IMR-90 (cell line): ENCODE measurements around the gene TOM1L1. TPM values are rescaled to one million over a fixed set of nuclear protein-coding genes. Genes with fewer than 3 reads are reported as not detected.

Experiments used
- ATAC-seq: fragments of 200-7000 bp; cut with Tn5 transposase; 2 replicates; pipeline ENCODE4 v1.9.1; 2020; ENCODE audit warnings: low read depth, mild to moderate bottlenecking, moderate library complexity
- BruUV-seq: library from RNA; stranded (reverse); fragments of 400-500 nt; replicated peaks from 2 replicates; lab custom pipeline; 2021; lab: Mats Ljungman, UMichigan
- CTCF ChIA-PET: fragments of 300-600 bp; formaldehyde crosslinking; extraction: SDS; loops from one replicate; lab custom pipeline; 2021; ENCODE audit warnings: antibody characterized with exemption; lab: Yijun Ruan, JAX
- POLR2A ChIA-PET: fragments of 300-600 bp; sonication (Branson Sonifier 250); formaldehyde crosslinking; loops from one replicate; lab custom pipeline; 2022; ENCODE audit warnings: antibody characterized with exemption; ENCODE audit not compliant: unreplicated experiment; lab: Charles Lee
- DNase-seq: peaks from one replicate; pipeline ENCODE4 v3.0.0; 2013
- H2AFZ ChIP-seq: replicated peaks from 2 replicates; pipeline ENCODE3; 2013; ENCODE audit warnings: low read length, mild to moderate bottlenecking; ENCODE audit not compliant: poor library complexity
- H2AK5ac ChIP-seq: 2 replicates; pipeline ENCODE4 v1.6.1; 2013; ENCODE audit warnings: low read depth, low read length, inconsistent platforms
- H2AK9ac ChIP-seq: replicated peaks from 2 replicates; pipeline ENCODE3; 2013; ENCODE audit warnings: mild to moderate bottlenecking, low read depth, low read length, moderate library complexity; ENCODE audit not compliant: poor library complexity
- H2BK120ac ChIP-seq: 2 replicates; pipeline ENCODE4 v1.6.1; 2013; ENCODE audit warnings: low read depth, low read length, inconsistent platforms
- H2BK15ac ChIP-seq: 3 replicates; pipeline ENCODE4 v1.6.1; 2013; ENCODE audit warnings: low read depth, low read length, inconsistent platforms
- H2BK20ac ChIP-seq: 2 replicates; pipeline ENCODE4 v1.6.1; 2013; ENCODE audit warnings: low read depth, mild to moderate bottlenecking, inconsistent platforms, low read length, moderate library complexity
- H2BK5ac ChIP-seq: 2 replicates; pipeline ENCODE4 v1.6.1; 2013; ENCODE audit warnings: mild to moderate bottlenecking, low read depth, low read length, inconsistent platforms; ENCODE audit not compliant: poor library complexity, severe bottlenecking
- H3K14ac ChIP-seq: replicated peaks from 2 replicates; pipeline ENCODE4 v1.6.1; 2013; ENCODE audit warnings: low read depth, low read length, inconsistent platforms
- H3K18ac ChIP-seq: 2 replicates; pipeline ENCODE4 v1.6.1; 2013; ENCODE audit warnings: low read depth, low read length, control low read depth
- H3K23ac ChIP-seq: 2 replicates; pipeline ENCODE4 v1.6.1; 2013; ENCODE audit warnings: low read depth, low read length, inconsistent platforms
- H3K27ac ChIP-seq: 2 replicates; pipeline ENCODE4 v1.5.1; 2013; ENCODE audit warnings: mild to moderate bottlenecking, control low read depth, low read length; ENCODE audit not compliant: insufficient read depth
- H3K27me3 ChIP-seq: 2 replicates; pipeline ENCODE4 v1.6.1; 2013; ENCODE audit warnings: low read length; ENCODE audit not compliant: control insufficient read depth, insufficient read depth
- H3K36me3 ChIP-seq: 2 replicates; pipeline ENCODE4 v1.6.1; 2013; ENCODE audit warnings: low read length, mixed read lengths; ENCODE audit not compliant: control insufficient read depth, insufficient read depth
- H3K4ac ChIP-seq: 2 replicates; pipeline ENCODE4 v1.6.1; 2013; ENCODE audit warnings: low read depth, low read length, inconsistent platforms
- H3K4me1 ChIP-seq: 2 replicates; pipeline ENCODE4 v1.6.1; 2013; ENCODE audit warnings: low read length, mixed read lengths; ENCODE audit not compliant: control insufficient read depth, insufficient read depth
- H3K4me2 ChIP-seq: 2 replicates; pipeline ENCODE4 v1.6.1; 2013; ENCODE audit warnings: low read depth, mild to moderate bottlenecking, control low read depth, low read length, moderate library complexity
- H3K4me3 ChIP-seq: 2 replicates; pipeline ENCODE4 v1.5.1; 2013; ENCODE audit warnings: low read depth, mild to moderate bottlenecking, control low read depth, low read length, moderate library complexity; ENCODE audit not compliant: insufficient read depth
- H3K56ac ChIP-seq: 2 replicates; pipeline ENCODE4 v1.6.1; 2013; ENCODE audit warnings: low read length, inconsistent platforms; ENCODE audit not compliant: insufficient read depth; ENCODE audit errors: extremely low read depth
- H3K79me1 ChIP-seq, 2 experiments: 2 replicates each; pipeline ENCODE4 v1.6.1; 2013; ENCODE audit warnings: low read length in 2 of 2, inconsistent platforms in 1 of 2, low read depth in 1 of 2
- H3K9ac ChIP-seq: 2 replicates; pipeline ENCODE4 v1.6.1; 2013; ENCODE audit warnings: low read depth, low read length, control low read depth
- H3K9me1 ChIP-seq: 2 replicates; pipeline ENCODE4 v1.6.1; 2013; ENCODE audit warnings: low read length, inconsistent platforms; ENCODE audit not compliant: insufficient read depth
- H3K9me3 ChIP-seq: 2 replicates; pipeline ENCODE4 v1.6.1; 2013; ENCODE audit warnings: low read length; ENCODE audit not compliant: control insufficient read depth, insufficient read depth
- H4K20me1 ChIP-seq: 2 replicates; pipeline ENCODE4 v1.6.1; 2013; ENCODE audit warnings: low read length, inconsistent platforms; ENCODE audit not compliant: insufficient read depth
- H4K5ac ChIP-seq: 2 replicates; pipeline ENCODE4 v1.6.1; 2013; ENCODE audit warnings: mild to moderate bottlenecking, low read depth, low read length, control low read depth
- H4K8ac ChIP-seq, 2 experiments: 2 replicates each; pipeline ENCODE4 v1.6.1; 2013; ENCODE audit warnings: low read depth in 2 of 2, low read length in 2 of 2, control low read depth in 1 of 2, inconsistent platforms in 1 of 2
- H4K91ac ChIP-seq: 2 replicates; pipeline ENCODE4 v1.6.1; 2013; ENCODE audit warnings: low read depth, low read length, inconsistent platforms; ENCODE audit not compliant: insufficient read depth
- BHLHE40 ChIP-seq: fragments of 150-350 bp; IDR thresholded peaks from 2 replicates; pipeline ENCODE4 v1.6.1; 2016; ENCODE audit warnings: mild to moderate bottlenecking, low read depth, low read length
- CEBPB ChIP-seq: IDR thresholded peaks from 2 replicates; pipeline ENCODE4 v1.6.1; 2012; ENCODE audit warnings: low read depth, low read length, improper control_type of control experiment
- CHD1 ChIP-seq: IDR thresholded peaks from 2 replicates; pipeline ENCODE4 v1.6.1; 2012; ENCODE audit warnings: low read depth, low read length, improper control_type of control experiment
- FOS ChIP-seq: fragments of 150-350 bp; IDR thresholded peaks from 2 replicates; pipeline ENCODE4 v1.6.1; 2016; ENCODE audit warnings: low read depth, low read length
- MAFK ChIP-seq: IDR thresholded peaks from 2 replicates; pipeline ENCODE4 v1.6.1; 2012; ENCODE audit warnings: low read depth, low read length, improper control_type of control experiment
- MAZ ChIP-seq: IDR thresholded peaks from 2 replicates; pipeline ENCODE4 v1.6.1; 2012; ENCODE audit warnings: low read depth, mild to moderate bottlenecking, low read length, improper control_type of control experiment, moderate library complexity, borderline replicate concordance
- MXI1 ChIP-seq: IDR thresholded peaks from 2 replicates; pipeline ENCODE4 v1.6.1; 2012; ENCODE audit warnings: low read depth, mild to moderate bottlenecking, low read length, moderate library complexity, borderline replicate concordance
- NFE2L2 ChIP-seq: fragments of 150-350 bp; IDR thresholded peaks from 2 replicates; pipeline ENCODE4 v1.6.1; 2016; ENCODE audit warnings: low read depth, mild to moderate bottlenecking, low read length
- POLR2A ChIP-seq: IDR thresholded peaks from 2 replicates; pipeline ENCODE4 v1.6.1; 2012; ENCODE audit warnings: mild to moderate bottlenecking, low read depth, low read length
- RAD21 ChIP-seq: IDR thresholded peaks from 2 replicates; pipeline ENCODE4 v1.6.1; 2012; ENCODE audit warnings: low read length, improper control_type of control experiment
- RCOR1 ChIP-seq: IDR thresholded peaks from 2 replicates; pipeline ENCODE4 v1.6.1; 2012; ENCODE audit warnings: mild to moderate bottlenecking, low read length, improper control_type of control experiment; ENCODE audit not compliant: insufficient replicate concordance
- RFX5 ChIP-seq: IDR thresholded peaks from 2 replicates; pipeline ENCODE4 v1.8.0; 2012; ENCODE audit warnings: low read depth, mild to moderate bottlenecking, low read length, moderate library complexity
- SMC3 ChIP-seq: fragments of 150-350 bp; IDR thresholded peaks from 2 replicates; pipeline ENCODE4 v1.6.1; 2016; ENCODE audit warnings: low read depth, mild to moderate bottlenecking, antibody characterized with exemption, low read length, moderate library complexity
- WGBS, 2 experiments: methylation state at CpG; one replicate each; pipeline versions ENCODE4 v1.1.5 to v1.1.7; 2013; ENCODE audit warnings: missing lambda C conversion rate in 2 of 2; ENCODE audit not compliant: insufficient read length in 1 of 2; ENCODE audit errors: extremely low coverage in 2 of 2; 5-methylcytosine and 5-hydroxymethylcytosine counted together
- dilution Hi-C: fragments of 300-500 bp; cut with HindIII; formaldehyde crosslinking; loops from one replicate; pipeline ENCODE4 v1.14.3; 2018; ENCODE audit warnings: low sequenced_read_pairs; ENCODE audit not compliant: unreplicated experiment
- in situ Hi-C: fragments of 300-500 bp; cut with MboI; formaldehyde crosslinking; loops from 3 replicates; pipeline ENCODE4 v1.14.3; 2019; ENCODE audit warnings: low sequenced_read_pairs, inconsistent platforms, mixed read lengths
- intact Hi-C: fragments of 100-400 bp; cut with micrococcal nuclease; formaldehyde crosslinking; loops from 2 replicates; pipeline ENCODE4 v1.10.0; 2022
- polyA plus RNA-seq, 3 experiments: library from polyadenylated mRNA; depleted of rRNA; stranded (reverse); fragments of >200 nt; gene quantifications; 2 replicates each; pipeline ENCODE4 v1.2.3, GENCODE V29; 2012; ENCODE audit warnings: low replicate concordance in 1 of 3
- total RNA-seq: library from RNA; depleted of rRNA; stranded (reverse); fragments of >200 nt; gene quantifications from 2 replicates; pipeline ENCODE4 v1.2.3, GENCODE V29; 2012
- TF ChIP-seq, protein P1 (sequence below): fragments of 150-350 bp; IDR thresholded peaks from 2 replicates; pipeline ENCODE4 v1.6.1; 2017; ENCODE audit warnings: mild to moderate bottlenecking, antibody characterized with exemption, low read length, low read depth
- TF ChIP-seq, protein P2 (sequence below): fragments of 150-350 bp; IDR thresholded peaks from 2 replicates; pipeline ENCODE4 v1.6.1; 2016; ENCODE audit warnings: low read depth, mild to moderate bottlenecking, low read length, moderate library complexity, borderline replicate concordance
- TF ChIP-seq, protein P3 (sequence below): conservative IDR thresholded peaks from 2 replicates; pipeline ENCODE4 v1.5.1; 2012; ENCODE audit warnings: mild to moderate bottlenecking, low read depth, low read length, improper control_type of control experiment

Gene TOM1L1
- total and polyA plus RNA-seq, 2 of the 4 experiments (the other 2 are of a cell fraction) = 13.0 to 20.1 TPM

DNA sequence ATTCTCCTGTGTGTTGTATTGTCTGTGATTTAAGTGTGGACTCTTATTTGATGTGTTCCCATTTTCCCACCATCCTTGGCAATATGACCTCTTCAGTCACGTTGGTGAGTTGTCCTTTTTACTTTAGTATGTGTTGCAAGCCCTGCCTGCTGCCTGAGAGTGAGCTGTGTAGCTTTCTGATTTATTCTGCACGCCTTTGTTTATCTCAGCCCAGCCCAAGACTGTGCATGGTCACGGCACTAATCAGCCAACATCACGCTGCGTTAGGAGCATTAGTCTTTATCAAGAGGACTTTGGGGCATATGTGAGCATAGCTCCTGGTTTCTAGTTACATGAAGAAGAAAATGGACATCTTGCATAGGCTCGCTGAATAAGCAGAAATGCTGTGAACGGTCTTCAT lies 6.0 kb downstream of the TOM1L1 start:
- TF ChIP-seq, protein P1, sequence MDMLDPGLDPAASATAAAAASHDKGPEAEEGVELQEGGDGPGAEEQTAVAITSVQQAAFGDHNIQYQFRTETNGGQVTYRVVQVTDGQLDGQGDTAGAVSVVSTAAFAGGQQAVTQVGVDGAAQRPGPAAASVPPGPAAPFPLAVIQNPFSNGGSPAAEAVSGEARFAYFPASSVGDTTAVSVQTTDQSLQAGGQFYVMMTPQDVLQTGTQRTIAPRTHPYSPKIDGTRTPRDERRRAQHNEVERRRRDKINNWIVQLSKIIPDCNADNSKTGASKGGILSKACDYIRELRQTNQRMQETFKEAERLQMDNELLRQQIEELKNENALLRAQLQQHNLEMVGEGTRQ = no peak
- TF ChIP-seq BHLHE40 (no peak), RFX5 (no peak), MAZ (no peak), NFE2L2 (no peak), CEBPB (no peak), POLR2A (no peak), RAD21 (no peak), SMC3 (no peak), FOS (no peak), MAFK (no peak), MXI1 (no peak), RCOR1 (no peak), CHD1 (no peak)
- TF ChIP-seq, protein P2, sequence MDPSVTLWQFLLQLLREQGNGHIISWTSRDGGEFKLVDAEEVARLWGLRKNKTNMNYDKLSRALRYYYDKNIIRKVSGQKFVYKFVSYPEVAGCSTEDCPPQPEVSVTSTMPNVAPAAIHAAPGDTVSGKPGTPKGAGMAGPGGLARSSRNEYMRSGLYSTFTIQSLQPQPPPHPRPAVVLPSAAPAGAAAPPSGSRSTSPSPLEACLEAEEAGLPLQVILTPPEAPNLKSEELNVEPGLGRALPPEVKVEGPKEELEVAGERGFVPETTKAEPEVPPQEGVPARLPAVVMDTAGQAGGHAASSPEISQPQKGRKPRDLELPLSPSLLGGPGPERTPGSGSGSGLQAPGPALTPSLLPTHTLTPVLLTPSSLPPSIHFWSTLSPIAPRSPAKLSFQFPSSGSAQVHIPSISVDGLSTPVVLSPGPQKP = no peak
- TF ChIP-seq, protein P3, sequence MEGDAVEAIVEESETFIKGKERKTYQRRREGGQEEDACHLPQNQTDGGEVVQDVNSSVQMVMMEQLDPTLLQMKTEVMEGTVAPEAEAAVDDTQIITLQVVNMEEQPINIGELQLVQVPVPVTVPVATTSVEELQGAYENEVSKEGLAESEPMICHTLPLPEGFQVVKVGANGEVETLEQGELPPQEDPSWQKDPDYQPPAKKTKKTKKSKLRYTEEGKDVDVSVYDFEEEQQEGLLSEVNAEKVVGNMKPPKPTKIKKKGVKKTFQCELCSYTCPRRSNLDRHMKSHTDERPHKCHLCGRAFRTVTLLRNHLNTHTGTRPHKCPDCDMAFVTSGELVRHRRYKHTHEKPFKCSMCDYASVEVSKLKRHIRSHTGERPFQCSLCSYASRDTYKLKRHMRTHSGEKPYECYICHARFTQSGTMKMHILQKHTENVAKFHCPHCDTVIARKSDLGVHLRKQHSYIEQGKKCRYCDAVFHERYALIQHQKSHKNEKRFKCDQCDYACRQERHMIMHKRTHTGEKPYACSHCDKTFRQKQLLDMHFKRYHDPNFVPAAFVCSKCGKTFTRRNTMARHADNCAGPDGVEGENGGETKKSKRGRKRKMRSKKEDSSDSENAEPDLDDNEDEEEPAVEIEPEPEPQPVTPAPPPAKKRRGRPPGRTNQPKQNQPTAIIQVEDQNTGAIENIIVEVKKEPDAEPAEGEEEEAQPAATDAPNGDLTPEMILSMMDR = no peak
- Histone ChIP-seq H2BK20ac (no peak overlapping the region), H3K4me2 (no peak overlapping the region), H3K9me1 (no peaks in the 10 kb centered on the region), H3K9ac (no peak overlapping the region), H3K4ac (no peak overlapping the region), H2AK9ac (no peak overlapping the region), H4K5ac (no peak overlapping the region), H3K23ac (no peak overlapping the region), H3K79me1 (peaks cover 3% of the 10 kb centered on the region in 2 experiments), H3K36me3 (peaks cover 5% of the 10 kb centered on the region; the same call in 1 of the 2 replicates), H4K91ac (no peak overlapping the region), H3K4me1 (no peaks in the 10 kb centered on the region), H3K4me3 (no peak overlapping the region), H4K8ac (no peak overlapping the region), H3K18ac (no peak overlapping the region), H3K27ac (no peak overlapping the region), H3K9me3 (no peaks in the 10 kb centered on the region), H4K20me1 (no peaks in the 10 kb centered on the region), H2AFZ (no peak overlapping the region), H3K14ac (no peak overlapping the region), H3K27me3 (no peaks in the 10 kb centered on the region), H2BK120ac (no peak overlapping the region), H2BK5ac (no peak overlapping the region), H2BK15ac (no peak overlapping the region), H3K56ac (no peak overlapping the region), H2AK5ac (no peak overlapping the region)
- ATAC-seq (no peak), DNase-seq (no peak)
- 73% methylated on average over 4 of the region's 7 CpGs; no CpG with 5 or more reads in 1 of the 2 experiments for WGBS, 2 experiments
- in situ Hi-C loops = no loop called here
- POLR2A ChIA-PET = no interaction called here
- dilution Hi-C loops = no loop called here
- intact Hi-C loops = no loop called here
- BruUV-seq = no TSS peak
- CTCF ChIA-PET = no interaction called here
